ENCODE results near the gene CEP72. TPM values are rescaled to one million over a fixed set of nuclear protein-coding genes. Genes with fewer than 3 reads are reported as not detected.

Gene CEP72
- total RNA-seq, 4 donors from 2014 or later, result 2.7 to 8.6 (median 4.0) TPM

DNA sequence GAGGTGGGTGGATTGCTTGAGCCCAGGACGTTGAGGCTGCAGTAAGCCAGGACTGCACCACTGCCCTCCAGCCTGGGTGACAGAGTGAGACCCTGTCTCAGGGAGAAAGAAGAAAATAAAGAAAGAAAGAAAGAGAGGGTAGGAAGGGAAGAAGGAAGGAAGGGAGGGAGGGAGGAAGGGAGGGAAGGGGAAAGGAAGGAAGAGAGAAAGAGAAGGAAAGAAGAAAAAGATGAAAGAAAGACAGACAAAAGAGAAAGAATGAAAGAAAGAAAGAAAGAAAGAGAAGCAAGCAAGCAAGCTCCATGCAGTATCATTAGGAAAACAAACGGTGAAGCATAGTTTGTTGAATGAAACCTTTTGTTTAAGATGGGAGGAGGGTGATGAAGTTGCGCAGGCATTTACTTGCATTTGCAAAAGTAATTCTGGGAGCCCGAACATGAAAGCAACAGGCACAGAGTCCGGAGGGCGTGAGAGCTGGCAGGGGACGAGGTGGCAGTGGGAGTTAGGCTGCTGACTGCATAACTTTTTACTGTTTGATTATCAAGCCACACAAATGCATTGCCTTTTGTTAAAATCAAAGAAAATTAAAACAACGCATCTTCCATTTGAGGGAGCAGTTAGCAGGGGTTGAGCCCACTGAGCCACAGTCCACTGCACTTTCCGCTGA lies 26.0 kb upstream of the CEP72 start:
- Histone ChIP-seq H3K4me1 (no peaks in the 10 kb centered on the region), H3K36me3 (no peaks in the 10 kb centered on the region), H3K4me3 (no peak overlapping the region), H3K27ac (no peak overlapping the region), H3K9me3 (no peaks in the 10 kb centered on the region), H3K27me3 (peaks cover 0 to 83% (median 0%) of the 10 kb centered on the region in 4 donors)
- intact Hi-C loops (cut with DNase I), result no loop called here
- TF ChIP-seq POLR2A (IDR thresholded peaks at IDR 0.05), result no peak
- TF ChIP-seq, protein P1, sequence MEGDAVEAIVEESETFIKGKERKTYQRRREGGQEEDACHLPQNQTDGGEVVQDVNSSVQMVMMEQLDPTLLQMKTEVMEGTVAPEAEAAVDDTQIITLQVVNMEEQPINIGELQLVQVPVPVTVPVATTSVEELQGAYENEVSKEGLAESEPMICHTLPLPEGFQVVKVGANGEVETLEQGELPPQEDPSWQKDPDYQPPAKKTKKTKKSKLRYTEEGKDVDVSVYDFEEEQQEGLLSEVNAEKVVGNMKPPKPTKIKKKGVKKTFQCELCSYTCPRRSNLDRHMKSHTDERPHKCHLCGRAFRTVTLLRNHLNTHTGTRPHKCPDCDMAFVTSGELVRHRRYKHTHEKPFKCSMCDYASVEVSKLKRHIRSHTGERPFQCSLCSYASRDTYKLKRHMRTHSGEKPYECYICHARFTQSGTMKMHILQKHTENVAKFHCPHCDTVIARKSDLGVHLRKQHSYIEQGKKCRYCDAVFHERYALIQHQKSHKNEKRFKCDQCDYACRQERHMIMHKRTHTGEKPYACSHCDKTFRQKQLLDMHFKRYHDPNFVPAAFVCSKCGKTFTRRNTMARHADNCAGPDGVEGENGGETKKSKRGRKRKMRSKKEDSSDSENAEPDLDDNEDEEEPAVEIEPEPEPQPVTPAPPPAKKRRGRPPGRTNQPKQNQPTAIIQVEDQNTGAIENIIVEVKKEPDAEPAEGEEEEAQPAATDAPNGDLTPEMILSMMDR (IDR thresholded peaks at IDR 0.05), result no peak
- WGBS, 2 donors, result 41 to 45% methylated on average over 9 of the region's 9 CpGs
- no peak for DNase-seq

- intact Hi-C loops (cut with DNase I), result no loop called here
- H3K27me3 ChIP-seq, result peaks cover 0 to 80% (median 0%) of the 10 kb centered on the region in 4 donors
- peaks cover 0 to under 1% (median 0%) of the 10 kb centered on the region in 3 donors for H3K4me1 ChIP-seq
- no peak overlapping the region for H3K27ac ChIP-seq
- TF ChIP-seq POLR2A (IDR thresholded peaks at IDR 0.05), result no peak
- TF ChIP-seq, protein P1 (IDR thresholded peaks at IDR 0.05), result no peak
- no peak overlapping the region for H3K4me3 ChIP-seq
- 57 to 64% methylated on average over 1 to 7 of the region's 9 CpGs for WGBS, 2 donors
- no peaks in the 10 kb centered on the region for H3K36me3 ChIP-seq
- DNase-seq, result no peak
- H3K9me3 ChIP-seq, result no peaks in the 10 kb centered on the region
Observed at GRCh38 chr5:586751-587285, 25.3 kb upstream of the CEP72 start.

DNA sequence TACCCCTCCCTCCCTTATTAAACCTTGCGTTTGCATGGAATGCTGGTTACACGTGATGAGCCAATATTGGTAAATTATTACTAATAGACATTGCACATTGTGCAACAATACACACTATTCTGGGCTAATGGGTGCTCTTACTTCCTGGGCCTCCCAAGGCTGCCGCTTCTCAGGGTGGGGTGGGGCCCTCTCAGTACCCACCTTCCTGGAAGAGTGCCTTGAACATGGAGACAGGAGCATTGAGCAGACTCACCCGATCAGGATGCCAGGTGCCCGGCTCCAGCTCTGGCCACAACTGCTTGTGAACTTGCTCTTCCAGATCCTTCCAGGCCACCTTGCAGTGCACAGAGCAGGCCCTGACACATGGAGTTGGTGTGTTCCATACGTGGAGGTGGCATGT lies 24.7 kb upstream of the CEP72 start:
- TF ChIP-seq POLR2A (IDR thresholded peaks at IDR 0.05), result no peak
- TF ChIP-seq, protein P1 (IDR thresholded peaks at IDR 0.05), result no peak
- no peak for DNase-seq
- H3K4me3 ChIP-seq, result no peak overlapping the region
- 71 to 86% methylated on average over 4 to 5 of the region's 6 CpGs for WGBS, 2 donors
- no peaks in the 10 kb centered on the region for H3K9me3 ChIP-seq
- H3K27ac ChIP-seq, result no peak overlapping the region
- peaks cover 0 to 7% (median 0%) of the 10 kb centered on the region in 3 donors for H3K4me1 ChIP-seq
- intact Hi-C loops (cut with DNase I), result no loop called here
- no peaks in the 10 kb centered on the region for H3K36me3 ChIP-seq
- peaks cover 0 to 80% (median 0%) of the 10 kb centered on the region in 4 donors for H3K27me3 ChIP-seq

DNA sequence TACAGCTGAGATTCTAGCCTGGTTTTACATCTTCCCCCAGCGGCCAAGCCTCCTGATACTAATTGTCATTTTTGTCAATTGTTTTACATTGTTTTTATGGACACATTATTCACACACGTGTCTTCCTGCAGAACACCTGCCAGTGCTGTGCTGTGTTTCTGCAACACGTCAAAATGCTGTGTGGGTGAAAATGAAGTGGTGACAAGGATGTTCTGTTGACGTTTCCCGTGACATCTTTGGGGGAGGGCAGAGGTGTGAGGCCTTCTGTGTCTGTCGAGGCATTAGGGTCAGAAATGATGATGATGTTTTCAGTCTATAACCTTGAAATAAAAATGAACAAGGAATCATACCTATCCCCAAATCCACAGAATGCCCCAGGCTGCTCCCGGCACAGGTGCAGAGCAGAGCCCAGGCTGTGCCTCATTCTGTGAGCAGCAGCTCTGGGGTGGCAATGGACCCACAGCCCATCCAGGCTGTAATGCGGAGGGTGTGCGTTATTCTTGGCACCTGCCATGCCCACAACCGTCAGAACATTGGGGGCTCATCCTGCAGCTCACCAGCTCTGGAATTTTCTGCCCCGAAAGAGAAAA lies 23.6 kb upstream of the CEP72 start:
- no peaks in the 10 kb centered on the region for H3K9me3 ChIP-seq
- TF ChIP-seq, protein P1 (IDR thresholded peaks at IDR 0.05), result no peak
- no peak for TF ChIP-seq POLR2A (IDR thresholded peaks at IDR 0.05)
- DNase-seq, result no peak
- H3K4me3 ChIP-seq, result no peak overlapping the region
- peaks cover 0 to 80% (median 0%) of the 10 kb centered on the region in 4 donors for H3K27me3 ChIP-seq
- no peak overlapping the region for H3K27ac ChIP-seq
- H3K4me1 ChIP-seq, result peaks cover 0 to 10% (median 0%) of the 10 kb centered on the region in 3 donors
- intact Hi-C loops (cut with DNase I), result no loop called here
- no peaks in the 10 kb centered on the region for H3K36me3 ChIP-seq
- WGBS, 2 donors, result 53 to 73% methylated on average over 6 to 10 of the region's 11 CpGs

- H3K4me3 ChIP-seq, result no peak overlapping the region
- no peaks in the 10 kb centered on the region for H3K9me3 ChIP-seq
- H3K36me3 ChIP-seq, result no peaks in the 10 kb centered on the region
- H3K27ac ChIP-seq, result no peak overlapping the region
- 78 to 100% methylated on average over 1 of the region's 1 CpG for WGBS, 2 donors
- peaks cover 0 to 80% (median 0%) of the 10 kb centered on the region in 4 donors for H3K27me3 ChIP-seq
- intact Hi-C loops (cut with DNase I), result no loop called here
- no peak for TF ChIP-seq POLR2A (IDR thresholded peaks at IDR 0.05)
- TF ChIP-seq, protein P1 (IDR thresholded peaks at IDR 0.05), result no peak
- no peak for DNase-seq
- peaks cover 0 to 10% (median 0%) of the 10 kb centered on the region in 3 donors for H3K4me1 ChIP-seq
Observed at GRCh38 chr5:589173-589572, 23.0 kb upstream of the CEP72 start.
